GM12878 (cell line): ENCODE measurements around the gene CTBS. TPM values are rescaled to one million over a fixed set of nuclear protein-coding genes. Genes with fewer than 3 reads are reported as not detected.

Source experiments
- ATAC-seq: fragments of 200-7000 bp; cut with Tn5 transposase; 3 replicates; pipeline ENCODE4 v1.9.1; 2020; ENCODE audit warnings: mild to moderate bottlenecking, moderate library complexity
- BruUV-seq: library from RNA; stranded (reverse); fragments of 400-500 nt; replicated peaks from 2 replicates; lab custom pipeline; 2021; lab: Mats Ljungman, UMichigan
- CTCF ChIA-PET: fragments of 300-600 bp; sonication (Branson Sonifier 250); formaldehyde crosslinking; extraction: SDS; loops from one replicate; lab custom pipeline; 2021; ENCODE audit warnings: inconsistent platforms; lab: Yijun Ruan, JAX
- POLR2A ChIA-PET: fragments of 350-600 bp; formaldehyde crosslinking; extraction: SDS; loops from one replicate; lab custom pipeline; 2021; ENCODE audit warnings: inconsistent platforms; lab: Charles Lee
- RAD21 ChIA-PET: fragments of 300-600 bp; sonication (Branson Sonifier 250); formaldehyde crosslinking; loops from one replicate; lab custom pipeline; 2023; ENCODE audit warnings: antibody characterized with exemption; ENCODE audit not compliant: unreplicated experiment; lab: Charles Lee
- SMC1A ChIA-PET: fragments of 300-600 bp; sonication (Branson Sonifier 250); formaldehyde crosslinking; loops from one replicate; lab custom pipeline; 2023; ENCODE audit not compliant: unreplicated experiment, uncharacterized antibody; lab: Charles Lee
- DNase-seq: peaks from one replicate; pipeline ENCODE4 v3.0.0-alpha.2; 2011; ENCODE audit warnings: low read depth, low spot score
- FAIRE-seq: peaks from 3 replicates; lab custom pipeline; 2011; peaks lifted over from hg19 to GRCh38; lab: Jason Lieb, UNC
- H2AFZ ChIP-seq: 2 replicates; pipeline ENCODE4 v1.6.0; 2011; ENCODE audit warnings: low read depth, low read length, control low read depth; ENCODE audit not compliant: control insufficient read depth
- H3K27ac ChIP-seq: 2 replicates; pipeline ENCODE4 v1.5.1; 2011; ENCODE audit warnings: control low read depth; ENCODE audit not compliant: control insufficient read depth, insufficient read depth
- H3K27me3 ChIP-seq, 2 experiments: replicated peaks in 1 of 2; 2 replicates each; pipeline versions ENCODE4 v1.6.0 to v1.6.1; 2011; ENCODE audit warnings: low read length in 1 of 2; ENCODE audit not compliant: control insufficient read depth in 2 of 2, insufficient read depth in 2 of 2
- H3K36me3 ChIP-seq, 2 experiments: 2 replicates each; pipeline ENCODE4 v1.5.1; 2011; ENCODE audit warnings: low read length in 1 of 2; ENCODE audit not compliant: control insufficient read depth in 2 of 2, insufficient read depth in 2 of 2
- H3K4me1 ChIP-seq: 2 replicates; pipeline ENCODE4 v1.6.1; 2011; ENCODE audit warnings: mild to moderate bottlenecking, low read length, moderate library complexity, mixed read lengths; ENCODE audit not compliant: control insufficient read depth, insufficient read depth
- H3K4me2 ChIP-seq: 2 replicates; pipeline ENCODE4 v1.6.0; 2011; ENCODE audit warnings: control low read depth; ENCODE audit not compliant: control insufficient read depth, insufficient read depth
- H3K4me3 ChIP-seq: fragments of 200-600 bp; sonication (generic); 2 replicates; pipeline ENCODE4 v1.5.1; 2016
- H3K79me2 ChIP-seq: 2 replicates; pipeline ENCODE4 v1.6.0; 2011; ENCODE audit warnings: low read length; ENCODE audit not compliant: control insufficient read depth, insufficient read depth
- H3K9ac ChIP-seq: 2 replicates; pipeline ENCODE4 v1.8.0; 2011; ENCODE audit warnings: low read length, control low read depth, mixed read lengths; ENCODE audit not compliant: control insufficient read depth, insufficient read depth
- H3K9me3 ChIP-seq: replicated peaks from 3 replicates; pipeline ENCODE4 v1.5.1; 2011; ENCODE audit warnings: mild to moderate bottlenecking, low read length; ENCODE audit not compliant: control insufficient read depth, insufficient read depth
- H4K20me1 ChIP-seq: 2 replicates; pipeline ENCODE4 v1.6.0; 2011; ENCODE audit not compliant: control insufficient read depth, insufficient read depth
- ATF3 ChIP-seq: IDR thresholded peaks from 2 replicates; pipeline ENCODE4 v1.6.1; 2011; ENCODE audit warnings: low read depth, mild to moderate bottlenecking, low read length, moderate library complexity, borderline replicate concordance; ENCODE audit errors: extremely low read depth
- ETV6 ChIP-seq, 2 experiments: fragments of 450-650 bp in 1 of 2; IDR thresholded peaks in 1 of 2; conservative IDR thresholded peaks in 1 of 2; 2 replicates each; pipeline ENCODE4 v1.6.1; 2014; ENCODE audit warnings: antibody characterized with exemption in 1 of 2, borderline replicate concordance in 1 of 2, low read depth in 1 of 2, mild to moderate bottlenecking in 1 of 2, moderate library complexity in 1 of 2
- SMAD1 ChIP-seq: fragments of 450-650 bp; IDR thresholded peaks from 2 replicates; pipeline ENCODE4 v1.6.1; 2018; ENCODE audit warnings: mild to moderate bottlenecking, low read depth; ENCODE audit not compliant: partially characterized antibody
- ZBTB11 ChIP-seq: fragments of 450-650 bp; formaldehyde crosslinking; IDR thresholded peaks from 2 replicates; pipeline ENCODE4 v1.5.0; 2022; ENCODE audit warnings: mild to moderate bottlenecking, missing genetic modification characterization
- ZNF384 ChIP-seq: IDR thresholded peaks from 2 replicates; pipeline ENCODE4 v1.6.1; 2012; ENCODE audit warnings: low read depth, mild to moderate bottlenecking, low read length, improper control_type of control experiment, borderline replicate concordance
- WGBS: methylation state at CpG from one replicate; pipeline ENCODE4 v1.1.6; 2016; ENCODE audit warnings: low lambda C conversion rate; ENCODE audit not compliant: insufficient replicate concordance, insufficient coverage; ENCODE audit errors: missing lambda C conversion rate; 5-methylcytosine and 5-hydroxymethylcytosine counted together
- in situ Hi-C: fragments of 300-500 bp; cut with MboI; formaldehyde crosslinking; loops from 9 replicates; pipeline ENCODE4 v1.14.3; 2018; ENCODE audit warnings: mixed read lengths
- intact Hi-C: fragments of 100-400 bp; cut with micrococcal nuclease; formaldehyde crosslinking; loops from one replicate; pipeline ENCODE4 v1.14.2; 2022; ENCODE audit not compliant: unreplicated experiment
- polyA plus RNA-seq, 11 experiments: library from polyadenylated mRNA; depleted of rRNA in 4 of 11; unstranded in 6 of 11; stranded (reverse) in 5 of 11; fragments of >200 nt; fragmentation: Nextera tagmentation in 4 of 11; fragmentation: Illumina TruSeq in 1 of 11; extraction: Ambion mirVana in 4 of 11; extraction: Trizol in 1 of 11; gene quantifications; 1 replicate in 1 of 11; 2 replicates in 10 of 11; pipeline versions ENCODE4 v1.2.1 to v1.2.3, GENCODE V29; 2011 to 2016; ENCODE audit warnings: inconsistent platforms in 2 of 11, missing spikeins in 2 of 11, low read depth in 1 of 11
- total RNA-seq, 4 experiments: library from RNA; depleted of rRNA in 3 of 4; stranded (reverse); fragments of >200 nt in 3 of 4; fragmentation: Illumina TruSeq in 1 of 4; extraction: Trizol in 1 of 4; gene quantifications; 2 replicates each; pipeline versions ENCODE4 v1.2.1 to v1.2.3, GENCODE V29; 2013 to 2021
- TF ChIP-seq, protein P1 (sequence below): fragments of 450-650 bp; IDR thresholded peaks from 2 replicates; pipeline ENCODE4 v1.6.1; 2017; ENCODE audit warnings: mild to moderate bottlenecking, low read depth, inconsistent platforms; ENCODE audit not compliant: poor library complexity, severe bottlenecking

CTBS gene
- total and polyA plus RNA-seq, 10 of the 15 experiments (the other 5 are each of a cell fraction or from before 2014, with no cell fraction given), result 4.3 to 21.2 (median 12.3) TPM

GRCh38 chr1:84582802-84583587, 8.8 kb upstream of the CTBS start (continued):
- no peak for TF ChIP-seq ATF3
- TF ChIP-seq, protein P1, sequence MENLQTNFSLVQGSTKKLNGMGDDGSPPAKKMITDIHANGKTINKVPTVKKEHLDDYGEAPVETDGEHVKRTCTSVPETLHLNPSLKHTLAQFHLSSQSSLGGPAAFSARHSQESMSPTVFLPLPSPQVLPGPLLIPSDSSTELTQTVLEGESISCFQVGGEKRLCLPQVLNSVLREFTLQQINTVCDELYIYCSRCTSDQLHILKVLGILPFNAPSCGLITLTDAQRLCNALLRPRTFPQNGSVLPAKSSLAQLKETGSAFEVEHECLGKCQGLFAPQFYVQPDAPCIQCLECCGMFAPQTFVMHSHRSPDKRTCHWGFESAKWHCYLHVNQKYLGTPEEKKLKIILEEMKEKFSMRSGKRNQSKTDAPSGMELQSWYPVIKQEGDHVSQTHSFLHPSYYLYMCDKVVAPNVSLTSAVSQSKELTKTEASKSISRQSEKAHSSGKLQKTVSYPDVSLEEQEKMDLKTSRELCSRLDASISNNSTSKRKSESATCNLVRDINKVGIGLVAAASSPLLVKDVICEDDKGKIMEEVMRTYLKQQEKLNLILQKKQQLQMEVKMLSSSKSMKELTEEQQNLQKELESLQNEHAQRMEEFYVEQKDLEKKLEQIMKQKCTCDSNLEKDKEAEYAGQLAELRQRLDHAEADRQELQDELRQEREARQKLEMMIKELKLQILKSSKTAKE, result no peak
- no peak for TF ChIP-seq ZNF384

- no peak for ATAC-seq
- Histone ChIP-seq H3K4me3 (no peak overlapping the region), H4K20me1 (no peaks in the 10 kb centered on the region), H3K9ac (no peak overlapping the region), H3K79me2 (no peaks in the 10 kb centered on the region), H3K4me1 (peaks cover 3% of the 10 kb centered on the region), H3K4me2 (no peak overlapping the region), H3K27ac (no peak overlapping the region), H2AFZ (no peak overlapping the region), H3K9me3 (peaks cover 2% of the 10 kb centered on the region; the same call in 2 of the 3 replicates), H3K36me3 (no peaks in the 10 kb centered on the region), H3K27me3 (no peaks in the 10 kb centered on the region)
- RAD21 ChIA-PET, result interaction anchor here (1.0 kb wide), 1 partner anchor 38 kb away, joined by 3 read pairs; no protein-coding TSS in a partner anchor
- intact Hi-C loops (no loop called here), in situ Hi-C loops (no loop called here)
- SMC1A ChIA-PET, result interaction anchor here (1.2 to 1.7 kb wide), 2 partner anchors 11 to 12 kb away, joined by 4 read pairs; no protein-coding TSS in a partner anchor
- CTCF ChIA-PET, result interaction anchor here (1.3 kb wide), 1 partner anchor 38 kb away, joined by 4 read pairs; no protein-coding TSS in a partner anchor
- BruUV-seq, result no TSS peak
- TF ChIP-seq SMAD1 (no peak), ZBTB11 (no peak), ETV6 (conservative IDR thresholded peaks at IDR 0.05 in 1 of 2, IDR thresholded peaks at IDR 0.05 in 1 of 2; ENCODE audit: borderline replicate concordance in 1 of 2, low read depth in 1 of 2) (no peak), ATF3 (no peak)
- DNase-seq, result no peak
- POLR2A ChIA-PET, result interaction anchor here (2.0 kb wide), 1 partner anchor 9 kb away, joined by 7 read pairs; no protein-coding TSS in a partner anchor
- FAIRE-seq, result no peak
- 100% methylated on average over 3 of the region's 3 CpGs for WGBS
These were observed 7.4 kb upstream of the CTBS start for GRCh38 chr1:84581648-84582047.
